Measurements from ENCODE around the gene EXPH5. TPM values are rescaled to one million over a fixed set of nuclear protein-coding genes. Genes with fewer than 3 reads are reported as not detected.
A peak's percentile ranks its signal among the peaks of the same experiment; 100 is the strongest.

EXPH5 gene
- total RNA-seq, 3 donors from 2014 or later (not counting 1 experiment from before 2014, with no cell fraction given), result 1.5 to 5.4 (median 2.6) TPM

DNA sequence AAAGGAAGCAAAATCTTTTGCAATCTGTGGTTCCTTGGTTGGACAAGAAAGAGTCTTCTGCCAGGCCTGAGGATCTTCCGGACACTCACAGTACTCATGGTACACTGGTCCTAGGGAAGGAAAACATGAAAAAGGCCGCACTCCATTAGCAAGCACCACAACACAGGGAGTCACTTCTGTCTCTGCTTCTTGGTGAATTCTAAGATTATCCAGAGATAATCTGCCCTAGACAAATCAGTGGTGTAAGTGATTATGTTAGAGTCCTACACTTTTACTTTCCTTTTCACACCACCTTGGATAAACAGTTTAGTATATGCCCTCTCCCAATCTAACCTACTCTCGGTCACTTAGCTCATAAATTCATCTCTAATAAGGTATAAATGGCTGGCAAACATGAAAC, 107.2 kb downstream of the EXPH5 start:
- Mint-ChIP-seq H3K4me1 (no peaks in the 10 kb centered on the region), H3K27me3 (ENCODE audit: low read depth in 2 of 2) (no peaks in the 10 kb centered on the region), H3K36me3 (peaks cover 20% of the 10 kb centered on the region), H3K27ac (no peak overlapping the region), H3K9me3 (no peaks in the 10 kb centered on the region), H3K4me3 (no peak overlapping the region)
- Histone ChIP-seq H3K9me3 (ENCODE audit: control insufficient read depth, insufficient read depth, low read length) (no peaks in the 10 kb centered on the region), H3K27me3 (ENCODE audit: control insufficient read depth, insufficient read depth, low read length) (no peaks in the 10 kb centered on the region), H3K4me1 (ENCODE audit: control insufficient read depth, insufficient read depth, low read length) (no peaks in the 10 kb centered on the region), H3K4me3 (ENCODE audit: low read length) (no peak overlapping the region), H3K27ac (ENCODE audit: low read length) (no peak overlapping the region), H3K36me3 (ENCODE audit: control insufficient read depth, insufficient read depth, low read length) (peaks cover 22% of the 10 kb centered on the region)
- 100% methylated on average over 2 of the region's 3 CpGs for WGBS (ENCODE audit: insufficient coverage)
- DNase-seq, result no peak
- TF ChIP-seq, protein P1, sequence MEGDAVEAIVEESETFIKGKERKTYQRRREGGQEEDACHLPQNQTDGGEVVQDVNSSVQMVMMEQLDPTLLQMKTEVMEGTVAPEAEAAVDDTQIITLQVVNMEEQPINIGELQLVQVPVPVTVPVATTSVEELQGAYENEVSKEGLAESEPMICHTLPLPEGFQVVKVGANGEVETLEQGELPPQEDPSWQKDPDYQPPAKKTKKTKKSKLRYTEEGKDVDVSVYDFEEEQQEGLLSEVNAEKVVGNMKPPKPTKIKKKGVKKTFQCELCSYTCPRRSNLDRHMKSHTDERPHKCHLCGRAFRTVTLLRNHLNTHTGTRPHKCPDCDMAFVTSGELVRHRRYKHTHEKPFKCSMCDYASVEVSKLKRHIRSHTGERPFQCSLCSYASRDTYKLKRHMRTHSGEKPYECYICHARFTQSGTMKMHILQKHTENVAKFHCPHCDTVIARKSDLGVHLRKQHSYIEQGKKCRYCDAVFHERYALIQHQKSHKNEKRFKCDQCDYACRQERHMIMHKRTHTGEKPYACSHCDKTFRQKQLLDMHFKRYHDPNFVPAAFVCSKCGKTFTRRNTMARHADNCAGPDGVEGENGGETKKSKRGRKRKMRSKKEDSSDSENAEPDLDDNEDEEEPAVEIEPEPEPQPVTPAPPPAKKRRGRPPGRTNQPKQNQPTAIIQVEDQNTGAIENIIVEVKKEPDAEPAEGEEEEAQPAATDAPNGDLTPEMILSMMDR (IDR thresholded peaks at IDR 0.05), result no peak
- intact Hi-C loops (cut with micrococcal nuclease), result no loop called here
- no peak for ATAC-seq

DNA sequence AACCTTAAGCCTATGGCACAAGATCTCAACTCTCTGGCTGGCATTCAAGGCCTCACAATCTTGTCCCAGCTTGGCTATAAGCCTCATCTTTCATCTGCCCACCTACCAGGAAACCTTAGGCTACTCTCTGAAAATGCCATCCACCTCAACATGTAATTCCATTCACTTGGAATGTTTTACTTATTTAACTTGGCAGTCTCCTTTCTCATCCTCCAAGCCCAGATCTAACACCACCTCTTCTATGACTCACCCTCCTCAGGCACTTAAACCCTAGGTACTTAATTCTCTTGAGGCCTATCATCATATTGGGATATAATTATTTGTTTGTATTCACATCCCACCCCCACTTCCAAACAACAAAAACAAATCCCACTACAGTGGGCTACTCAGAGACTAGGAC, 110.4 kb downstream of the EXPH5 start:
- DNase-seq (no peak), ATAC-seq (no peak)
- Mint-ChIP-seq H3K4me3 (no peak overlapping the region), H3K9me3 (no peaks in the 10 kb centered on the region), H3K27me3 (ENCODE audit: low read depth in 2 of 2) (no peaks in the 10 kb centered on the region), H3K4me1 (no peaks in the 10 kb centered on the region), H3K36me3 (peaks cover 14% of the 10 kb centered on the region), H3K27ac (peak overlapping the region in 1 of 2 donors; percentile 31)
- intact Hi-C loops (cut with micrococcal nuclease), result no loop called here
- no peaks in the 10 kb centered on the region for H3K9me3 ChIP-seq (ENCODE audit: control insufficient read depth, insufficient read depth, low read length)
- H3K4me1 ChIP-seq (ENCODE audit: control insufficient read depth, insufficient read depth, low read length), result no peaks in the 10 kb centered on the region
- H3K27ac ChIP-seq (ENCODE audit: low read length), result no peak overlapping the region
- TF ChIP-seq, protein P1 (IDR thresholded peaks at IDR 0.05), result no peak
- no peak overlapping the region for H3K4me3 ChIP-seq (ENCODE audit: low read length)
- no peaks in the 10 kb centered on the region for H3K27me3 ChIP-seq (ENCODE audit: control insufficient read depth, insufficient read depth, low read length)
- peaks cover 21% of the 10 kb centered on the region for H3K36me3 ChIP-seq (ENCODE audit: control insufficient read depth, insufficient read depth, low read length)

GRCh38 chr11:108474664-108475463, 118.7 kb downstream of the EXPH5 start:
- DNase-seq, result no peak
- no peaks in the 10 kb centered on the region for H3K4me1 Mint-ChIP-seq
- peaks cover 11% of the 10 kb centered on the region for H3K36me3 Mint-ChIP-seq
- Histone ChIP-seq H3K4me3 (ENCODE audit: low read length) (no peak overlapping the region), H3K4me1 (ENCODE audit: control insufficient read depth, insufficient read depth, low read length) (no peaks in the 10 kb centered on the region), H3K27me3 (ENCODE audit: control insufficient read depth, insufficient read depth, low read length) (no peaks in the 10 kb centered on the region), H3K27ac (ENCODE audit: low read length) (no peak overlapping the region), H3K9me3 (ENCODE audit: control insufficient read depth, insufficient read depth, low read length) (no peaks in the 10 kb centered on the region), H3K36me3 (ENCODE audit: control insufficient read depth, insufficient read depth, low read length) (peaks cover 21% of the 10 kb centered on the region)
- TF ChIP-seq, protein P1 (IDR thresholded peaks at IDR 0.05), result no peak
- no peak for ATAC-seq
- WGBS (ENCODE audit: insufficient coverage), result 96% methylated on average over 11 of the region's 11 CpGs
- no peaks in the 10 kb centered on the region for H3K27me3 Mint-ChIP-seq (ENCODE audit: low read depth in 2 of 2)
- no peak overlapping the region for H3K4me3 Mint-ChIP-seq
- intact Hi-C loops (cut with micrococcal nuclease), result no loop called here
- no peaks in the 10 kb centered on the region for H3K9me3 Mint-ChIP-seq
- no peak overlapping the region for H3K27ac Mint-ChIP-seq

- Mint-ChIP-seq H3K9me3 (no peaks in the 10 kb centered on the region), H3K36me3 (peaks cover 11% of the 10 kb centered on the region), H3K4me1 (no peaks in the 10 kb centered on the region), H3K4me3 (no peak overlapping the region), H3K27ac (no peak overlapping the region), H3K27me3 (ENCODE audit: low read depth in 2 of 2) (no peaks in the 10 kb centered on the region)
- no peak for ATAC-seq
- Histone ChIP-seq H3K4me1 (ENCODE audit: control insufficient read depth, insufficient read depth, low read length) (peaks cover 4% of the 10 kb centered on the region), H3K27ac (ENCODE audit: low read length) (no peak overlapping the region), H3K36me3 (ENCODE audit: control insufficient read depth, insufficient read depth, low read length) (peaks cover 16% of the 10 kb centered on the region), H3K9me3 (ENCODE audit: control insufficient read depth, insufficient read depth, low read length) (no peaks in the 10 kb centered on the region), H3K4me3 (ENCODE audit: low read length) (no peak overlapping the region), H3K27me3 (ENCODE audit: control insufficient read depth, insufficient read depth, low read length) (no peaks in the 10 kb centered on the region)
- WGBS (ENCODE audit: insufficient coverage), result 100% methylated on average over 1 of the region's 1 CpG
- TF ChIP-seq, protein P1 (IDR thresholded peaks at IDR 0.05), result no peak
- DNase-seq, result no peak
- intact Hi-C loops (cut with micrococcal nuclease), result no loop called here
Measured at GRCh38 chr11:108472681-108473080, 120.9 kb downstream of the EXPH5 start.

Data from natural killer cell (primary cell).